Stimulated activated CD4-positive, alpha-beta T cell treated with anti-CD3 and anti-CD28 coated beads, TNF-alpha, amount 100 ng/mL, for 4 hours (primary cell): ENCODE data around the gene PTGES3.
"Not testable (repeated sequence)": the region's sequence is repeated elsewhere in the genome, so short reads cannot be mapped to it uniquely, and the experiment has no call there.

Experiments
- DNase-seq, 3 experiments: peaks; one replicate each; pipeline ENCODE4 v3.0.0-alpha.2; 2020; ENCODE audit warnings: low read depth in 3 of 3

Gene PTGES3

DNA sequence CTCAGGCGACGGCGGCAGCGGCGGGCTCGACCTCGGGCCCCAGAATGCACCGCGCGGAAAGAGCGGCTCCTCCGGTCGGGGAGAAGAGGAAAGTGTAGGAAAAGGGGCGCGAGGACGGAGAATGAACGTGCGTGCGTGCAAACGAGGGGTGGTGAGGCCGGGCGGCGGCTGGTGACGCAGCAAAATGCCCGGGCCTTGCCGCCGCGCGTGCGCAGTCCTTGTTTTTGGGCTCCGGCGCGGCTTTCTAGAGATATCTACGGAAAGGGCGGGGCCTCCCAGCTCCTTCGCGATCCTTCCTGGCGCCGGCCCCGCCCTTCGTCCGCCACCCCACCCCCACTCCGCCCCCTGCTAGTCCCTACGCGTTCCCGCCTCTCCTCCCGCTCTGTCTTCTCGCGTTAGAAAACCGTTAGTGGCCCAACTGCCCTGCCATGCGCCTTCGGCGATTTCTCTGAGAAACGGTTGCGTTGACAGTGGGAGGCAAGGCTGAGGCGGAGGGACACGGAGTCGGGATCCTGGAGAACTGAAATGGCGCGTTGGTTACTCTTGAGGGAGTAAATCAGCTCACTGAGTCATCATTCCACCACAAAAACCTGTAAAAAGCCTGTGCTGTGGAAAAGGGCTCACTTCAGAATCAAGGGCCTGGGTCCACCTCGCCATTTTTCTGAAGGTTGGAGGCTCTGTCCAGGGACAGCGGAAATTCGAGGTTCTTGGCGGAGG lies at the start of gene PTGES3:
Gene PTGES3, minus strand, starts transcription at position 156 of the 717 bp plus-strand sequence. CDS start 285 bp downstream, outside the sequence.
- DNase-seq, result peak; percentile 93 to 96 (median 95)

GRCh38 chr12:56728139-56728861 lies 40.2 kb upstream of the PTGES3 start:
- DNase-seq, result no peak

- DNase-seq, result not testable (repeated sequence)
Observed at GRCh38 chr12:56726196-56726675, 38.2 kb upstream of the PTGES3 start.

- DNase-seq, result no peak
Observed at GRCh38 chr12:56725723-56726102, 37.6 kb upstream of the PTGES3 start.

GRCh38 chr12:56724972-56725722 lies 37.1 kb upstream of the PTGES3 start, which contains the start of gene NACA:
Gene NACA (minus strand): TSS chr12:56725299. CDS start chr12:56724521, 778 bp downstream.
- peak; percentile 92 to 98 (median 96) for DNase-seq

- DNase-seq, result no peak
Observed at GRCh38 chr12:56724701-56724971, 36.6 kb upstream of the PTGES3 start.

DNA sequence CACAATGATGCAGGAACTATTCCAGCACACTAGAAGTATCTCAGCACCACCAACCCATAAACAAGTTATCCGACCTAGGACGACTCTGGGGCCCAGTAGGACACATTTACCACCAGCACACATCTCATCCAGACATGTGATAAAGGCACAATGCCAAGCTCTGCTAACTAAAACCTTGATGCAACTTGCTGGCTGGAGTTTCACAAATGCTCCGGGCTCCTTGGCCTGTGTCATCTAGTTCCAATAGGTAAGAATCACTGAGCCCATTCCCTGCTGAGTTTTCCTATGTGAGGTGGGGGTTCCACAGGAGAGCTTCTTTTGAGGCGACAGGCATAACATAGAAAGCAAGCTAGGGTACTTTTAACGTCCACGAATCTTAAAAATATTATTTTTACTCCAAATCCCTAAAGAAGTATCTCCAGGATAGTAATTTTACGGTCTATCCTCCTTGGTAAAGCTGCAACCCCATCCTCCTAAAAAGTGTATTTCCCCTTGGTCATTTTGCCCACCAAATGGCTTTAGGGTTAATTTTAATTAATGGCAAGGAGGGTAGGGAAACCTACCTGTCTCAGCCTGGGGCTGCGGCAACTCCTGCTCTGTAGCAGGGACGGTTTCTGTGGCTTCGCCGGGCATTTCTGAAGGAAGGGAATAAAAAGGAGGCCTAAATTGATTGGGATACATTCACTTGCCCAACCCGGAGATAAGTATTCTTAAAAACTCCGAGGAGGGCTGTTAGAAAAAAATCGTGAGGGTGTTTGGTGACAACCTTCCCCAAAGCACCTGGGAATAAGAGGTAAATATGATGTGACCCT lies 36.0 kb upstream of the PTGES3 start:
- no peak for DNase-seq

DNA sequence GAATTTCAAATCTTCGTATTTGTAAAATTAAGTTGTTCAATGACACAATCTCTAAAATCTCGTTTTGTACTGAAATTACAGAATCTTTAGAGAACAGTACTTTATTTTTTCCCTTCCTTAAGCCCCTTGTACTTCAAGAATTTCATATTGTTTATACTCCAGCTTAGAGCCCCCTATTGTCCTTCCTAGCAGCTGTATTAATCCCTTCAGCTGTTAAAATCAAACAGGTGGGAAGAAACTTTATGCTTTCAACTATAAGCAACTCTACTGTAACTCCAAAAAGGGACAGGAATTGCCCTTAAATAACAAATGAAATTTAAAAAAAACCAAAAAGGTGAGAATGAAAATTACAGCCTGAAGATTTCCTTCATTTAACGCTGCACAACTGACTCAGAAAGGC lies 35.3 kb upstream of the PTGES3 start:
- no peak for DNase-seq

DNA sequence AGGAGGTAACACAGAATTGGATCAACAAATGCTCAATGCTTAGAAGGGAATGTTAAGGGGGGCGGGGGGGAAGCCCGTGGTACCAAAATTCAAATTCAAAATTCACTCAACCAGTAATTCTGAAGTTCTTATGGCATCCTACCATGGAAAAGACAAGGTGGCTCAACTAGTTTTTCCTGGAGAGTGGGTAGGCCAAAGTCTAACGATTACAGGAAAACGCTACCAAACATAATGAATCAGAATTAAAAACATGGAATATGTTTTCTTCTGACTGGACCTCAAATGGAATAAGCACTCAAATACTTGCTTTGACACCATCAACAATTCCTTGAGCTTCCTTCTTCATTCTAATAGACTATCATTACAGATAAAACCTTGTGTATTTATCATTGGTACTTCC lies 34.7 kb upstream of the PTGES3 start:
- no peak for DNase-seq

GRCh38 chr12:56721721-56722120 lies 33.6 kb upstream of the PTGES3 start:
- no peak for DNase-seq

- DNase-seq, result no peak
Observed at GRCh38 chr12:56721216-56721615, 33.1 kb upstream of the PTGES3 start.

- DNase-seq, result no peak
Observed at GRCh38 chr12:56720731-56721151, 32.7 kb upstream of the PTGES3 start.

DNA sequence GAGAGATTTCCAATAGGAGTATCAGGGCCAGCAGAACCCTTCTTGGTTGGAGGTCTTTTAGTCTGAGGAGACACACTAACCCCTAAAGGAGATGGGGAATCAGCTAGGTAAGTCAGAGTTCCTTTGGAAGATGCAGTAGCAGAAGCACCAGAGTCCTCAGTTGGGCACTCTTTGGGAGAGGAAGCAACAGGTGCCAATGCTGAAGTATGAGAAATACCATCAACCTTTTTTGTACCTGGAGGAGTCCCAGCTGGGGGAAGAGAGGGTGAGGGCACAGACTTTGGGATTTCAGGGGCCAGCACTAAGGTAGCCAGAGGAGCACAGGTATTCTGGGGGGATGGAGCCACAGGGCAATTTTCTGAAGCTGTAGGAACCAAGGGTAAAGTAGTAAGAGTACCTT lies 31.0 kb upstream of the PTGES3 start:
- DNase-seq, result no peak

DNA sequence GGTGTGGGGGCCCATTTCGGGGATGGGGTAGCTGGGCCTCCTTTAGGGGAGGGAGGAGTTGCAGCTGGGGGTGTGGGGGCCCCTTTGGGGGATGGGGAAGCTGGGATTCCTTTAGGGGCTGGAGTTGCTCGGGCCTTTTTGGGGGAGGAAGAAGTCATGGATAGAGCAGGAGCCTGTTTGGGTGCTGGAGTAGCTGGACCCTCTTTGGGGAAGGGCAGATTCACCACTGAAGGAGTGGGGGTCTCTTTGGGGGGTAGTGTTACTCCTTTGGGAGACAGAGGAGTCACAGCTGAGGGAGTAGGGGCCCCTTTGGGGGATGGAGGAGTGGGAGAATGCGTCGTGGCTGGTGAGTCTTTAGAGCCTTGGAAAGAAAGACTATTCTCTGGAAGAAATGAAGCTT lies 30.6 kb upstream of the PTGES3 start:
- no peak for DNase-seq

DNA sequence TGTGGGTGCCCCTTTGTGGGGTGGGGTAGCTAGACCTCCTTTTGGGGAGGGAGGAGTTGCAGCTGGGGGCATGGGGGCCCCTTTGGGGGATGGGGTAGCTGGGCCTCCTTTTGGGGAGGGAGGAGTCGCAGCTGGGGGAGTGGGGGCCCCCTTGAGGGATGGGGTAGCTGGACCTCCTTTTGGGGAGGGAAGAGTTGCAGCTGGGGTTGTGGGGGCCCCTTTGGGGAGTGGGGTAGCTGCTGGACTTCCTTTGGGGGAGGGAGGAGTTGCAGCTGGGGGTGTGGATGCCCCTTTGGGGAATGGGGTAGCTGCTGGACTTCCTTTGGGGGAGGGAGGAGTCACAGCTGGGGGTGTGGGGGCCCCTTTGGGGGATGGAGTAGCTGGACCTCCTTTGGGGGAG lies 30.1 kb upstream of the PTGES3 start:
- DNase-seq, result no peak

- no peak for DNase-seq
Observed at GRCh38 chr12:56716933-56717880, 29.1 kb upstream of the PTGES3 start.

- no peak for DNase-seq
Observed at GRCh38 chr12:56716458-56716857, 28.4 kb upstream of the PTGES3 start.

DNA sequence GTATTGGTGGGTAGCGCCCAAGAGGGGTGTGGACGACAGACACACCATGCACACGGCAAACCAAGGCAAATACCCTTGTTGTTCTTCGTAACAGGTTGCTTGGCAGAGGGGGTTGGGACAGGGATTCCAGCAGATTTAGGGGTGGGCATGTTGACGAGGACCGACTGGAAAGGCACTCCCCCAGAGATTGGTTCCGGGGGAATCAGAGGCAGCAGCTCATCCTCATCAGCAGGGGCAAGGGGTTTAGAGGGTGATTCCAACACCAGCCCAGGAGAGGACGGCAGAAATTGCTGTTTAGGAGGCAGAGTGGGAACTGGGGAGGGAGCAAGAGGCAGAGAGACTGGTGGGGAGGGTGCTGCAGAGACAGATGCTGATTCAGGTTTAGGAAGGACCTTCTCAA lies 27.7 kb upstream of the PTGES3 start:
- no peak for DNase-seq

DNA sequence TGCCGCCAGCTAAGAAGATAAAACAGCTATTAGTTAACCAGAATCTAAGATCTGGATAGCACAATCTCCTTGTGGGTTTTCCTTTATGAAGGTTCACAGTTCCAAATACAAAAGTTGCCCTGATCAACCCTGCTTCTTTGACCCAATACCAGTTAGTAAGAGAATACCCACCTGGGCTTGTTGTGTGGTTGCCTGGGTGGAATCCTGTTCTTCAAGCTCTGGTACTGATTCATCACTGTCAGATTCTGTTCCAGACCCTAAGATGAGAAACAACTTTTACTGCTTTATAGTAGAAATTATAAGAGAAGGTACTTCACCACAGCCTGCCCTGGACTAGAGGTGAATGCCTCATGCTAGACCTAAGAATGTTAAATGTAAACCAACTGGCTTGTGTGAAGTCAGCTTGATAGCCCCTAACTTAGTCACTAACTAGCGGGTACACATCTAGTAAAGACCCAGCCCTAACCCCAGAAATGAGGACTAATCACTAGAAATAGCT lies 26.4 kb upstream of the PTGES3 start:
- no peak for DNase-seq

DNA sequence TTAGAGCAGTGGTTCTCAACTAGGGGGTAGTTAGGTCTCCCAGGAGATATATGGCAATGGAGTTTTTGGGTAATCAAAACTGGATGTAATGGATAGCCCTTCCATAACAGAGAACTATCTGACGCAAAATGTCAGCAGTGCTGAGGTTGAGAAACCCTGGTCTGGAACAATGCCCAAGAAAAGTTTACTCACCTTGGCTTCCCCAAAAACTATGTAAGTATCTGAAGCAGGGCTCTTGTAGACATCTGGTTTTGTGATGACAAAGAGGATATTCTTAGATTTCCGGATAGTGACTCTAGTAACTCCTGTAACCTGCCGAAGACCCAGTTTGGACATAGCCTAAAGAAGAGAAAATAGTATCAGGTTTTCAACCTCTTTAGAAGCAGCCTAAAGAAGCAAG lies 25.3 kb upstream of the PTGES3 start:
- DNase-seq, result no peak
